ENCODE results near the gene CIITA. TPM values are rescaled to one million over a fixed set of nuclear protein-coding genes. Genes with fewer than 3 reads are reported as not detected.

CIITA gene
- total RNA-seq, 2 donors from 2014 or later: 6.5 to 6.6 TPM

GRCh38 chr16:10877472-10877946, 507 bp downstream of the CIITA start:
- 71% methylated on average over 7 to 8 of the region's 8 CpGs for WGBS, 2 donors
- intact Hi-C loops (cut with DNase I): no loop called here
- no peaks in the 10 kb centered on the region for H3K27me3 ChIP-seq

GRCh38 chr16:10878328-10878643, 1.3 kb downstream of the CIITA start:
- peak overlapping the region in 2 of 4 donors; percentile 51 to 56 for H3K27ac ChIP-seq
- peak; percentile 6 for ATAC-seq

More at GRCh38 chr16:10877472-10877946, 507 bp downstream of the CIITA start:
- Histone ChIP-seq H3K36me3 (replicated peaks in 1 of 2; ENCODE audit: insufficient read depth in 1 of 2, low read depth in 2 of 2) (no peaks in the 10 kb centered on the region), H3K4me1 (peaks cover 18% of the 10 kb centered on the region), H3K9me3 (no peaks in the 10 kb centered on the region), H3K4me3 (no peak overlapping the region), H3K27ac (peak overlapping the region in 2 of 4 donors; percentile 30 to 52)
- DNase-seq (no peak), ATAC-seq (no peak)
- TF ChIP-seq CTCF (IDR thresholded peaks at IDR 0.05): peak in 1 of 7 experiments; percentile 1
- TF ChIP-seq POLR2A (IDR thresholded peaks at IDR 0.05): no peak

GRCh38 chr16:10878644-10879501, 1.9 kb downstream of the CIITA start:
- intact Hi-C loops (cut with DNase I): no loop called here
- WGBS, 2 donors: 1 to 2% methylated on average over 24 to 49 of the region's 49 CpGs
- Histone ChIP-seq H3K9me3 (no peaks in the 10 kb centered on the region), H3K27me3 (no peaks in the 10 kb centered on the region), H3K36me3 (replicated peaks in 1 of 2; ENCODE audit: insufficient read depth in 1 of 2, low read depth in 2 of 2) (no peaks in the 10 kb centered on the region), H3K27ac (peak overlapping the region in 2 of 4 donors; percentile 51 to 56), H3K4me3 (peak overlapping the region in 1 of 2 donors; percentile 24), H3K4me1 (peaks cover 16% of the 10 kb centered on the region)
- ATAC-seq: peak; percentile 63
- TF ChIP-seq CTCF (IDR thresholded peaks at IDR 0.05) (no peak), POLR2A (IDR thresholded peaks at IDR 0.05) (peak in 2 of 3 donors; percentile 25 to 60)
- peak; percentile 29 to 59 (median 46) for DNase-seq

More at GRCh38 chr16:10878328-10878643, 1.3 kb downstream of the CIITA start:
- TF ChIP-seq POLR2A (IDR thresholded peaks at IDR 0.05) (no peak), CTCF (IDR thresholded peaks at IDR 0.05) (no peak)
- 56 to 83% methylated on average over 2 to 4 of the region's 4 CpGs for WGBS, 2 donors
- Histone ChIP-seq H3K4me3 (no peak overlapping the region), H3K36me3 (replicated peaks in 1 of 2; ENCODE audit: insufficient read depth in 1 of 2, low read depth in 2 of 2) (no peaks in the 10 kb centered on the region), H3K9me3 (no peaks in the 10 kb centered on the region), H3K27me3 (no peaks in the 10 kb centered on the region), H3K4me1 (peaks cover 16% of the 10 kb centered on the region)
- no peak for DNase-seq
- intact Hi-C loops (cut with DNase I): no loop called here

DNA sequence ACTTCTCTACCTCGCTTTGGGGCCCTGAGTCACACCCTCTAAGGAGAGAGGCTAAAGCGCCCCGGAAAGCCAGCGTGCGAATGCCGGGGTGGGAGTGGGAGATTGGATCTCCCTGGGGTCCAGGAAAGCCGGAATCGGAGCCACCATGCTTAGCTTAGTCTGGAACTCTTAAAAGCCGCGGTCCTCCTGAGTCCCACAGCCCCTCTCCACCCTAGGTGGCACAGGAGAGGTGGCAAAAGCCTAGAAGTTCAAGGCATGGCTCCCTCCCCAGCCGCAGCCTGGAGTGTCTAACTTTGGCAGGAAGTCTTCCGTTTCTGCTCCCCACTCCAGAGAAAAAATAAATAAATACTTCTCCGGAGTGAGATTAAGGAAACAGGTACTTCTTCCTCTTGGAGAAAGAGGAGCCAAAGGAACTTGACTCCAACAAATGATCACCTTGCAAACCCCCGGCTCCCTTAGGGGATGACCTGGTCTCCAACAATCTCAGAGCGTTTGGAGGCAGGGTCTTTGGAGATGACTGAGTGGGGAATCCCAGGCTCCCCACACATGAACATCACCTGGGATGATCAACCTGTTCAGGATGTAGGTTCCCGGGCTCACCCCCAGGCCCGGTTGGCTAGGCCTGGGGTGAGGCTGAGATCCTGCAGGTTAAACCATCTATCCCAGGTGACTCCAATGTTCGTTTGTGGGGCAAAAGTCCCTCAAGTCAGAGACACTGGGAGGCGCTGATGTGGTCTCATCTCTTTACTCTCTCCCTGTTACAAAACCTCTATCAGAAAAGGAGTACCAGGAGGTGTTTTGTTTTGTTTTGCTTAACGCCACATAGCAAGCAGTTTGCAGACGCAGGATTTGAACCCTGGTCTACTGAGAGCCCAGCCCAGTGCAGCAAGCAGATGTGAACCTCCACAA, 2.9 kb downstream of the CIITA start:
- intact Hi-C loops (cut with DNase I): no loop called here

More for the DNA sequence above, 2.9 kb downstream of the CIITA start:
- Histone ChIP-seq H3K4me1 (peaks cover 16% of the 10 kb centered on the region), H3K36me3 (replicated peaks in 1 of 2; ENCODE audit: insufficient read depth in 1 of 2, low read depth in 2 of 2) (no peaks in the 10 kb centered on the region), H3K4me3 (peak overlapping the region in 1 of 2 donors; percentile 24), H3K9me3 (no peaks in the 10 kb centered on the region), H3K27me3 (no peaks in the 10 kb centered on the region), H3K27ac (peak overlapping the region in 2 of 4 donors; percentile 51 to 56)
- TF ChIP-seq CTCF (IDR thresholded peaks at IDR 0.05) (no peak), POLR2A (IDR thresholded peaks at IDR 0.05) (no peak)
- ATAC-seq (no peak), DNase-seq (no peak)
- 64 to 68% methylated on average over 21 of the region's 21 CpGs for WGBS, 2 donors
